ENCODE data around the gene TAX1BP1. TPM values are rescaled to one million over a fixed set of nuclear protein-coding genes. Genes with fewer than 3 reads are reported as not detected.

Gene TAX1BP1
- 24.2 and 27.9 TPM in 2 replicates for total RNA-seq (2014; rRNA removed; shearing (Covaris generic))
- total RNA-seq (2022): 49.7 and 54.3 TPM in 2 replicates
- percentile 84 among the genes with signal in this experiment for Bru-seq, nascent RNA
- BruChase-seq, experiment 1, labeled RNA remaining after a 6-hour chase: percentile 73 among the genes with signal in this experiment
- percentile 72 among the genes with signal in this experiment for BruChase-seq, experiment 2, labeled RNA remaining after a 2-hour chase
- long read RNA-seq, transcript TAX1BP1-202 (17 exons, 2,892 nt): minor isoform, 20 of 223 reads
- long read RNA-seq, transcript TAX1BP1-201 (17 exons, 2,478 nt): major isoform, 158 of 223 reads
- long read RNA-seq, partial matches to known transcripts: 14 of 223 reads
- long read RNA-seq, other reads (novel, unspliced or antisense): 31 of 223 reads

DNA sequence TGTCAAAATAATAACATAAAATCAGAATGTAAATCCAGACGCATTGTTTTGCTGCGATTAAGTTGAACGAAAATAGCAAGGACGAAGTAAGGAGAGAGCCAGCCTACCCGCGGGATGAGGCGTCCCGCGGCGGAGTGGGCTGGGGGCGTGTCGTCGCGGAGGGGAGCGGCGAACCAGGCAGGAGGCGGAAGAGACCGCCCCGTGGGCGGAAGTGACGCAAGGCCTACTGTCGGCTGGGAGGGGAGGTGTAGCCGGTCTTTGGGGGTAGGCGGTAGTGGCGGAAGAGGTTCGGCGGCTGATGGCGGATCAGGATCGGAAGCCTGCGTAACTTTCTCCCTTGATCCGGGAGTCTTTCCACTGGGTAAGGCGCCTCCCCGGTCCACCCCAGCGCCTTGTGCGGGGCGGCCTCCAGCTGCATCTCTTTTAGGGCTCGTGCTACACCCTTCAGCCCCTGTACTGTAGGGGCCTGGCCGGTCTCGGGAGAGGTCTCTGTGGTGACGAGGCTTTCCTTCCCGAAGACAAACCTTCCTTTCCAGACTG, at the start of gene TAX1BP1:
TAX1BP1 (plus strand) TSS at position 254 of the 540 bp plus-strand sequence. CDS start 8,363 bp downstream, outside the sequence.
- CTCF ChIA-PET (ENCODE audit: unreplicated experiment): interaction anchor here (1.0 kb wide), 1 partner anchor 77 kb away, joined by 3 read pairs; the partner anchor contains the start of gene HIBADH
- Histone ChIP-seq H3K9me2 (ENCODE audit: insufficient read depth, low read length) (no peaks in the 10 kb centered on the region), H3K79me2 (ENCODE audit: insufficient read depth, low read depth, low read length) (peaks cover 28% of the 10 kb centered on the region), H3K36me3 (ENCODE audit: insufficient read depth, low read length) (no peaks in the 10 kb centered on the region), H3K4me3 (ENCODE audit: low read depth, low read length, poor library complexity, severe bottlenecking) (peak within 1 kb of the TSS; percentile 87), H3K4me1 (ENCODE audit: insufficient read depth, low read length, poor library complexity, severe bottlenecking) (peaks cover 12% of the 10 kb centered on the region), H3K4me2 (ENCODE audit: low read length) (peak within 1 kb of the TSS; percentile 79), H3K27ac (ENCODE audit: low read depth, low read length, poor library complexity, severe bottlenecking) (peak within 1 kb of the TSS; percentile 53), H4K20me1 (ENCODE audit: insufficient read depth, low read length) (no peaks in the 10 kb centered on the region; the same call in 1 of the 2 replicates), H2AFZ (ENCODE audit: low read length) (peak within 1 kb of the TSS; percentile 93), H3K9me3 (ENCODE audit: low read length) (no peaks in the 10 kb centered on the region)
- BruUV-seq (replicated peaks): no TSS peak
- POLR2A ChIA-PET: interaction anchor here (1.2 to 3.1 kb wide), 7 partner anchors 10 to 41 kb away, joined by 3 to 11 read pairs (median 4); no protein-coding TSS in a partner anchor
- DNase-seq (ENCODE audit: low spot score): peak; percentile 94
- TF ChIP-seq, protein P1, sequence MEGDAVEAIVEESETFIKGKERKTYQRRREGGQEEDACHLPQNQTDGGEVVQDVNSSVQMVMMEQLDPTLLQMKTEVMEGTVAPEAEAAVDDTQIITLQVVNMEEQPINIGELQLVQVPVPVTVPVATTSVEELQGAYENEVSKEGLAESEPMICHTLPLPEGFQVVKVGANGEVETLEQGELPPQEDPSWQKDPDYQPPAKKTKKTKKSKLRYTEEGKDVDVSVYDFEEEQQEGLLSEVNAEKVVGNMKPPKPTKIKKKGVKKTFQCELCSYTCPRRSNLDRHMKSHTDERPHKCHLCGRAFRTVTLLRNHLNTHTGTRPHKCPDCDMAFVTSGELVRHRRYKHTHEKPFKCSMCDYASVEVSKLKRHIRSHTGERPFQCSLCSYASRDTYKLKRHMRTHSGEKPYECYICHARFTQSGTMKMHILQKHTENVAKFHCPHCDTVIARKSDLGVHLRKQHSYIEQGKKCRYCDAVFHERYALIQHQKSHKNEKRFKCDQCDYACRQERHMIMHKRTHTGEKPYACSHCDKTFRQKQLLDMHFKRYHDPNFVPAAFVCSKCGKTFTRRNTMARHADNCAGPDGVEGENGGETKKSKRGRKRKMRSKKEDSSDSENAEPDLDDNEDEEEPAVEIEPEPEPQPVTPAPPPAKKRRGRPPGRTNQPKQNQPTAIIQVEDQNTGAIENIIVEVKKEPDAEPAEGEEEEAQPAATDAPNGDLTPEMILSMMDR (conservative IDR thresholded peaks at IDR 0.05; ENCODE audit: low read length): no peak
- TF ChIP-seq EZH2phosphoT487 (IDR thresholded peaks at IDR 0.05; ENCODE audit: borderline replicate concordance, low read depth, low read length): no peak
- intact Hi-C loops (cut with micrococcal nuclease; ENCODE audit: unreplicated experiment): loop anchor here (2.0 kb wide), 2 partner anchors 77 to 181 kb away; partner anchors contain the start of gene HIBADH

DNA sequence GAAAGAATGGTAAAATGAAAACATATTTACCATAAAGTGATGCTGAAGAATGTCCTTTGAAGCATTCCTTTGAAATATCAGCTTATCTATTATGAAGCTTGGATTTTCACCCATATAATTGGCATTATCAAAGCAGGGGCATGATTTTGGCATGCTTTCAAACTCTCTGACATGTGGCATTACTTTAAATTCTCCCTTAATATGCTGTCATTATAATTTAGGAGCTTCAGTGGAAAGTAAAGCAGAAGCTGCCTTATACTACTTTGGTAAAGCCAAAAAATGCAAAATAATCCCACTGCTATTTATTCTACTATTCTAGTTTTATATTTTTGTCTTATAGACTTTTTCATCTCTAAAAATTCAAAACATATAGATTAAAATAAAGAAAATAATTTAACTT, 49.3 kb upstream of the TAX1BP1 start:
- Histone ChIP-seq H3K36me3 (ENCODE audit: insufficient read depth, low read length) (no peaks in the 10 kb centered on the region), H3K9me2 (ENCODE audit: insufficient read depth, low read length) (no peaks in the 10 kb centered on the region), H2AFZ (ENCODE audit: low read length) (no peak overlapping the region), H3K4me2 (ENCODE audit: low read length) (no peak overlapping the region), H3K79me2 (ENCODE audit: insufficient read depth, low read depth, low read length) (no peaks in the 10 kb centered on the region), H3K4me1 (ENCODE audit: insufficient read depth, low read length, poor library complexity, severe bottlenecking) (peaks cover 11% of the 10 kb centered on the region), H3K27ac (ENCODE audit: low read depth, low read length, poor library complexity, severe bottlenecking) (no peak overlapping the region), H4K20me1 (ENCODE audit: insufficient read depth, low read length) (no peaks in the 10 kb centered on the region), H3K4me3 (ENCODE audit: low read depth, low read length, poor library complexity, severe bottlenecking) (no peak overlapping the region), H3K9me3 (ENCODE audit: low read length) (no peaks in the 10 kb centered on the region)
- POLR2A ChIA-PET: no interaction called here
- intact Hi-C loops (cut with micrococcal nuclease; ENCODE audit: unreplicated experiment): no loop called here
- CTCF ChIA-PET (ENCODE audit: unreplicated experiment): interaction anchor here (1.1 kb wide), 1 partner anchor 95 kb away, joined by 3 read pairs; no protein-coding TSS in a partner anchor
- TF ChIP-seq EZH2phosphoT487 (IDR thresholded peaks at IDR 0.05; ENCODE audit: borderline replicate concordance, low read depth, low read length): no peak
- TF ChIP-seq, protein P1 (conservative IDR thresholded peaks at IDR 0.05; ENCODE audit: low read length): no peak
- DNase-seq (ENCODE audit: low spot score): no peak
- BruUV-seq (replicated peaks): no TSS peak

All from OCI-LY7 (cell line).